Measurements from ENCODE around the gene ATF5.

Gene ATF5

GRCh38 chr19:49895566-49896297 lies 33.3 kb upstream of the ATF5 start:
- no peak for TF ChIP-seq CTCF (IDR thresholded peaks at IDR 0.05; ENCODE audit: low read depth, low read length)
- DNase-seq (ENCODE audit: extremely low read depth, low read depth): no peak

- DNase-seq (ENCODE audit: extremely low read depth, low read depth): no peak
- no peak for TF ChIP-seq CTCF (IDR thresholded peaks at IDR 0.05; ENCODE audit: low read depth, low read length)
These were observed 32.0 kb upstream of the ATF5 start, which contains the start of gene IL4I1 for GRCh38 chr19:49896863-49897621. TSS of gene IL4I1 (minus strand) at chr19:49896887. CDS start at chr19:49896160, 727 bp downstream.

- TF ChIP-seq CTCF (IDR thresholded peaks at IDR 0.05; ENCODE audit: low read depth, low read length): no peak
- DNase-seq (ENCODE audit: extremely low read depth, low read depth): no peak
These were observed 24.9 kb upstream of the ATF5 start for GRCh38 chr19:49904136-49904535.

GRCh38 chr19:49906879-49907564 lies 22.0 kb upstream of the ATF5 start:
- no peak for DNase-seq (ENCODE audit: extremely low read depth, low read depth)

GRCh38 chr19:49907745-49908446 lies 21.1 kb upstream of the ATF5 start:
- no peak for TF ChIP-seq CTCF (IDR thresholded peaks at IDR 0.05; ENCODE audit: low read depth, low read length)
- no peak for DNase-seq (ENCODE audit: extremely low read depth, low read depth)

More at GRCh38 chr19:49906879-49907564, 22.0 kb upstream of the ATF5 start:
- no peak for TF ChIP-seq CTCF (IDR thresholded peaks at IDR 0.05; ENCODE audit: low read depth, low read length)

GRCh38 chr19:49908480-49909420 lies 20.3 kb upstream of the ATF5 start:
- no peak for DNase-seq (ENCODE audit: extremely low read depth, low read depth)
- no peak for TF ChIP-seq CTCF (IDR thresholded peaks at IDR 0.05; ENCODE audit: low read depth, low read length)

Measured in AG09319 (cell line).